ENCODE results near the gene SPDYE16. TPM values are rescaled to one million over a fixed set of nuclear protein-coding genes. Genes with fewer than 3 reads are reported as not detected.
"Not testable (repeated sequence)": the region's sequence is repeated elsewhere in the genome, so short reads cannot be mapped to it uniquely, and the experiment has no call there.

The SPDYE16 gene
- total and polyA plus RNA-seq, 10 of the 15 experiments (the other 5 are each of a cell fraction or from before 2014, with no cell fraction given), result 0.04 to 0.92 (median 0.07) TPM; not detected in 1

GRCh38 chr7:76516932-76517331, 26.2 kb downstream of the SPDYE16 start:
- H2AFZ ChIP-seq (ENCODE audit: control insufficient read depth, low read depth, low read length); H3K4me3 ChIP-seq; H3K27me3 ChIP-seq (replicated peaks in 1 of 2; ENCODE audit: control insufficient read depth in 2 of 2, insufficient read depth in 2 of 2, low read length in 1 of 2); CTCF ChIA-PET; BruUV-seq (replicated peaks); H3K4me1 ChIP-seq (ENCODE audit: control insufficient read depth, insufficient read depth, low read length); SMC1A ChIA-PET (ENCODE audit: uncharacterized antibody, unreplicated experiment); H3K79me2 ChIP-seq (ENCODE audit: control insufficient read depth, insufficient read depth, low read length); H4K20me1 ChIP-seq (ENCODE audit: control insufficient read depth, insufficient read depth); H3K27ac ChIP-seq (ENCODE audit: control insufficient read depth, insufficient read depth); RAD21 ChIA-PET (ENCODE audit: unreplicated experiment); H3K9me3 ChIP-seq (replicated peaks; ENCODE audit: control insufficient read depth, insufficient read depth, low read length); FAIRE-seq; DNase-seq (ENCODE audit: low read depth, low spot score); ATAC-seq; H3K36me3 ChIP-seq (ENCODE audit: control insufficient read depth in 2 of 2, insufficient read depth in 2 of 2, low read length in 1 of 2); H3K4me2 ChIP-seq (ENCODE audit: control insufficient read depth, insufficient read depth); H3K9ac ChIP-seq (ENCODE audit: control insufficient read depth, insufficient read depth, low read length): not testable (repeated sequence)
- POLR2A ChIA-PET, result interaction anchor here (0.6 kb wide), 2 partner anchors 80 to 613 kb away, joined by 4 read pairs; no protein-coding TSS in a partner anchor
- intact Hi-C loops (cut with micrococcal nuclease; ENCODE audit: unreplicated experiment) (loop anchor here (5.0 kb wide), 1 partner anchor 90 kb away; no protein-coding TSS in a partner anchor), in situ Hi-C loops (cut with MboI) (loop anchor here (25.0 kb wide), 1 partner anchor 495 kb away; no protein-coding TSS in a partner anchor)
- 98% methylated on average over 6 of the region's 6 CpGs for WGBS (ENCODE audit: insufficient coverage, insufficient replicate concordance, low lambda C conversion rate, missing lambda C conversion rate)

GRCh38 chr7:76515999-76516443, 27.1 kb downstream of the SPDYE16 start:
- Histone ChIP-seq H3K79me2 (ENCODE audit: control insufficient read depth, insufficient read depth, low read length) (no peaks in the 10 kb centered on the region), H3K9ac (ENCODE audit: control insufficient read depth, insufficient read depth, low read length) (no peak overlapping the region), H3K4me2 (ENCODE audit: control insufficient read depth, insufficient read depth) (peak overlapping the region; percentile 49; the same call in 1 of the 2 replicates), H3K4me3 (no peak overlapping the region), H3K9me3 (replicated peaks; ENCODE audit: control insufficient read depth, insufficient read depth, low read length) (no peaks in the 10 kb centered on the region), H2AFZ (ENCODE audit: control insufficient read depth, low read depth, low read length) (peak overlapping the region; percentile 72), H3K27me3 (replicated peaks in 1 of 2; ENCODE audit: control insufficient read depth in 2 of 2, insufficient read depth in 2 of 2, low read length in 1 of 2) (no peaks in the 10 kb centered on the region), H3K36me3 (ENCODE audit: control insufficient read depth in 2 of 2, insufficient read depth in 2 of 2, low read length in 1 of 2) (no peaks in the 10 kb centered on the region), H3K27ac (ENCODE audit: control insufficient read depth, insufficient read depth) (no peak overlapping the region), H3K4me1 (ENCODE audit: control insufficient read depth, insufficient read depth, low read length) (no peaks in the 10 kb centered on the region), H4K20me1 (ENCODE audit: control insufficient read depth, insufficient read depth) (no peaks in the 10 kb centered on the region)
- 5% methylated on average over 32 of the region's 32 CpGs for WGBS (ENCODE audit: insufficient coverage, insufficient replicate concordance, low lambda C conversion rate, missing lambda C conversion rate)
- no peak for DNase-seq (ENCODE audit: low read depth, low spot score)
- ChIA-PET CTCF (interaction anchor here (0.6 kb wide), 1 partner anchor 73 kb away, joined by 3 read pairs; no protein-coding TSS in a partner anchor), RAD21 (ENCODE audit: unreplicated experiment) (no interaction called here), SMC1A (ENCODE audit: uncharacterized antibody, unreplicated experiment) (no interaction called here), POLR2A (no interaction called here)
- FAIRE-seq, result peak; percentile 82
- ATAC-seq, result peak; percentile 89
- intact Hi-C loops (cut with micrococcal nuclease; ENCODE audit: unreplicated experiment), result loop anchor here (5.0 kb wide), 1 partner anchor 91 kb away; no protein-coding TSS in a partner anchor
- no TSS peak for BruUV-seq (replicated peaks)
- in situ Hi-C loops (cut with MboI), result loop anchor here (25.0 kb wide), 1 partner anchor 496 kb away; no protein-coding TSS in a partner anchor
- peak; percentile 28; the same call in 1 of the 2 replicates for TF ChIP-seq PAX5 (IDR thresholded peaks at IDR 0.05; ENCODE audit: borderline replicate concordance, low read depth, low read length)
- peak; percentile 92 to 99 (median 96) for TF ChIP-seq CTCF (IDR thresholded peaks at IDR 0.05 in 2 of 3, conservative IDR thresholded peaks at IDR 0.05 in 1 of 3; ENCODE audit: control insufficient read depth in 2 of 3, extremely low read depth in 1 of 3, insufficient read depth in 1 of 3, low read depth in 3 of 3, low read length in 3 of 3)
- peak; percentile 50; the same call in 1 of the 2 replicates for TF ChIP-seq BACH1 (IDR thresholded peaks at IDR 0.05; ENCODE audit: borderline replicate concordance)
- no peak for TF ChIP-seq REST (IDR thresholded peaks at IDR 0.05; ENCODE audit: low read depth, low read length)
- TF ChIP-seq LARP7 (IDR thresholded peaks at IDR 0.05), result peak; percentile 73; the same call in 1 of the 2 replicates
- TF ChIP-seq SMARCA5 (IDR thresholded peaks at IDR 0.05), result peak; percentile 78
- TF ChIP-seq BHLHE40 (IDR thresholded peaks at IDR 0.05; ENCODE audit: borderline replicate concordance in 1 of 2, low read depth in 2 of 2, low read length in 1 of 2), result peak; percentile 21 to 34; a peak in 1 of 4 replicates
- TF ChIP-seq YY1 (IDR thresholded peaks at IDR 0.05; ENCODE audit: low read depth, low read length), result peak; percentile 83
- 0 out of 2 replicates have a peak, but pooled peaks have one; percentile 39 for TF ChIP-seq ZNF207 (IDR thresholded peaks at IDR 0.05; ENCODE audit: borderline replicate concordance)
- TF ChIP-seq IKZF1 (conservative IDR thresholded peaks at IDR 0.05), result 0 out of 2 replicates have a peak, but pooled peaks have one; percentile 11
- TF ChIP-seq ZNF622 (IDR thresholded peaks at IDR 0.05), result no peak
- peak; percentile 91 for TF ChIP-seq RAD21 (IDR thresholded peaks at IDR 0.05; ENCODE audit: insufficient read depth, low read depth, low read length)

Measured in GM12878 (cell line).